Ishikawa (cell line): ENCODE measurements around the gene EXT2.

Experiments used
- CEBPB ChIP-seq: IDR thresholded peaks from 2 replicates; pipeline ENCODE4 v1.6.1; 2012
- CREB1 ChIP-seq: IDR thresholded peaks from 2 replicates; pipeline ENCODE4 v1.6.1; 2012; ENCODE audit warnings: low read depth
- EGR1 ChIP-seq: IDR thresholded peaks from 2 replicates; pipeline ENCODE4 v1.6.1; 2012
- EP300 ChIP-seq: IDR thresholded peaks from 2 replicates; pipeline ENCODE4 v1.6.1; 2012; ENCODE audit warnings: borderline replicate concordance
- FOXM1 ChIP-seq: IDR thresholded peaks from 2 replicates; pipeline ENCODE4 v1.6.1; 2012; ENCODE audit warnings: low read depth, borderline replicate concordance
- NFIC ChIP-seq: IDR thresholded peaks from 2 replicates; pipeline ENCODE4 v1.6.1; 2012
- RAD21 ChIP-seq: IDR thresholded peaks from 2 replicates; pipeline ENCODE4 v1.6.1; 2012; ENCODE audit warnings: low read depth
- TAF1 ChIP-seq: IDR thresholded peaks from 2 replicates; pipeline ENCODE4 v1.6.1; 2012; ENCODE audit warnings: low read depth, mild to moderate bottlenecking
- TEAD4 ChIP-seq: IDR thresholded peaks from 2 replicates; pipeline ENCODE4 v1.6.1; 2012
- YY1 ChIP-seq: IDR thresholded peaks from 2 replicates; pipeline ENCODE4 v1.6.1; 2012; ENCODE audit warnings: low read depth
- TF ChIP-seq, protein P1 (sequence below): IDR thresholded peaks from 2 replicates; pipeline ENCODE4 v1.6.1; 2012; ENCODE audit warnings: low read depth, mild to moderate bottlenecking
- TF ChIP-seq, protein P2 (sequence below): IDR thresholded peaks from 2 replicates; pipeline ENCODE4 v1.6.1; 2012

DNA sequence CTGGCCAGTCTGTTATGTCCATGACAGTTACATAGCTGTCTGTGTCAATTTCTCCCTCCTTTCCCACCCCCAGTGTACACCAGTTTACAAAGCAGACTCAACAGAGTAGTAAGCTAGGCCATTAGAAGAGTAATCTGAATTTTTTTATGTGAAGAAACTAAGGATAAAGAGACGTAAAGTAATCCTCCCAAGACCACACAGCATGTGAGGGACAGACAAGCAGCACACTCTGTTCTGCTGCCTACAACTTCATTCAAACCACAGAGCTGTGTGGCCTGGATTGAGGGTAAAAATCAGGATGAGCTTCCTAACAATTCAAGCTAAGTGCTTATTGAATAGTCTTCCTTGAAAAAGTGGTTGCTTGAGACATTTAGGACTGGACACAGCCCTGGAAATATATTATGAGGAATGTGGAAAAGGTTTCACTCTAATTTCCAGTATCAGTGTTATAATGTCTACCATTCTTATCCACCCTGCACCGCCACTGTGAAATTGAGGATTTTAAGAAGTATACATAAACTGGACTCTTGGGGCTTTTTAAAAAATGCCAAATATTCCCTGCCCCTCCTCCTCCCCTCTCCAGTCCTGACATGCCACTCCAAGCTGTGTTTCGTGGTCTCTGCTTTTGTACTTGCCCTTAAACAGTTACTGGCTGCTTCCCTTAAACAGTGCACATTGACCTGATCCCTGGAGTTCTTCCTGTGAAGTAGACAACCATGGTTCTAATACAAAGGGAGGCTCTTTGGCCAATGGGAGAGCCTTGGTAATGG lies 40.9 kb downstream of the EXT2 start:
- no peak for TF ChIP-seq TEAD4
- no peak for TF ChIP-seq EP300
- no peak for TF ChIP-seq FOXM1
- TF ChIP-seq, protein P1, sequence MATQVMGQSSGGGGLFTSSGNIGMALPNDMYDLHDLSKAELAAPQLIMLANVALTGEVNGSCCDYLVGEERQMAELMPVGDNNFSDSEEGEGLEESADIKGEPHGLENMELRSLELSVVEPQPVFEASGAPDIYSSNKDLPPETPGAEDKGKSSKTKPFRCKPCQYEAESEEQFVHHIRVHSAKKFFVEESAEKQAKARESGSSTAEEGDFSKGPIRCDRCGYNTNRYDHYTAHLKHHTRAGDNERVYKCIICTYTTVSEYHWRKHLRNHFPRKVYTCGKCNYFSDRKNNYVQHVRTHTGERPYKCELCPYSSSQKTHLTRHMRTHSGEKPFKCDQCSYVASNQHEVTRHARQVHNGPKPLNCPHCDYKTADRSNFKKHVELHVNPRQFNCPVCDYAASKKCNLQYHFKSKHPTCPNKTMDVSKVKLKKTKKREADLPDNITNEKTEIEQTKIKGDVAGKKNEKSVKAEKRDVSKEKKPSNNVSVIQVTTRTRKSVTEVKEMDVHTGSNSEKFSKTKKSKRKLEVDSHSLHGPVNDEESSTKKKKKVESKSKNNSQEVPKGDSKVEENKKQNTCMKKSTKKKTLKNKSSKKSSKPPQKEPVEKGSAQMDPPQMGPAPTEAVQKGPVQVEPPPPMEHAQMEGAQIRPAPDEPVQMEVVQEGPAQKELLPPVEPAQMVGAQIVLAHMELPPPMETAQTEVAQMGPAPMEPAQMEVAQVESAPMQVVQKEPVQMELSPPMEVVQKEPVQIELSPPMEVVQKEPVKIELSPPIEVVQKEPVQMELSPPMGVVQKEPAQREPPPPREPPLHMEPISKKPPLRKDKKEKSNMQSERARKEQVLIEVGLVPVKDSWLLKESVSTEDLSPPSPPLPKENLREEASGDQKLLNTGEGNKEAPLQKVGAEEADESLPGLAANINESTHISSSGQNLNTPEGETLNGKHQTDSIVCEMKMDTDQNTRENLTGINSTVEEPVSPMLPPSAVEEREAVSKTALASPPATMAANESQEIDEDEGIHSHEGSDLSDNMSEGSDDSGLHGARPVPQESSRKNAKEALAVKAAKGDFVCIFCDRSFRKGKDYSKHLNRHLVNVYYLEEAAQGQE = no peak
- TF ChIP-seq RAD21 = no peak
- no peak for TF ChIP-seq CEBPB
- TF ChIP-seq TAF1 = no peak
- no peak for TF ChIP-seq EGR1
- TF ChIP-seq, protein P2, sequence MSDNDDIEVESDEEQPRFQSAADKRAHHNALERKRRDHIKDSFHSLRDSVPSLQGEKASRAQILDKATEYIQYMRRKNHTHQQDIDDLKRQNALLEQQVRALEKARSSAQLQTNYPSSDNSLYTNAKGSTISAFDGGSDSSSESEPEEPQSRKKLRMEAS = no peak
- TF ChIP-seq CREB1 = no peak
- TF ChIP-seq NFIC = no peak
- TF ChIP-seq YY1 = no peak
